K562 (cell line): ENCODE measurements around the gene HIVEP3.

ENCODE experiments used
- EHMT2 ChIP-seq: fragments of 450-650 bp; IDR thresholded peaks from 2 replicates; pipeline ENCODE4 v1.6.1; 2018; ENCODE audit warnings: antibody characterized with exemption
- ZNF121 ChIP-seq: sonication (generic); formaldehyde crosslinking; conservative IDR thresholded peaks from 2 replicates; pipeline ENCODE4 v1.8.0; 2022; ENCODE audit warnings: missing genetic modification reagents
- ZNF197 ChIP-seq: fragments of 200-800 bp; sonication (Bioruptor generic); IDR thresholded peaks from 2 replicates; pipeline ENCODE4 v1.6.1; 2016; ENCODE audit warnings: low read depth, missing genetic modification characterization, missing compliant biosample characterization
- ZSCAN29 ChIP-seq: fragments of 450-650 bp; IDR thresholded peaks from 2 replicates; pipeline ENCODE4 v1.6.1; 2017
- TF ChIP-seq, protein P1 (sequence below): sonication (generic); formaldehyde crosslinking; IDR thresholded peaks from 2 replicates; pipeline ENCODE4 v1.8.1; 2023; ENCODE audit warnings: mild to moderate bottlenecking, missing genetic modification reagents, moderate library complexity
- TF ChIP-seq, protein P2 (sequence below), 3 experiments: IDR thresholded peaks in 2 of 3; conservative IDR thresholded peaks in 1 of 3; 2 replicates each; pipeline ENCODE4 v1.5.1; 2011 to 2012; ENCODE audit warnings: low read length in 3 of 3, mild to moderate bottlenecking in 3 of 3, control low read depth in 2 of 3, improper control_type of control experiment in 1 of 3, inconsistent platforms in 1 of 3, low read depth in 1 of 3, mixed read lengths in 1 of 3, moderate library complexity in 1 of 3; ENCODE audit not compliant: insufficient read depth in 2 of 3
- TF ChIP-seq, protein P3 (sequence below), 2 experiments: IDR thresholded peaks; 2 replicates each; pipeline ENCODE4 v1.6.1; 2012; ENCODE audit warnings: improper control_type of control experiment in 2 of 2, low read depth in 2 of 2, low read length in 2 of 2, borderline replicate concordance in 1 of 2

DNA sequence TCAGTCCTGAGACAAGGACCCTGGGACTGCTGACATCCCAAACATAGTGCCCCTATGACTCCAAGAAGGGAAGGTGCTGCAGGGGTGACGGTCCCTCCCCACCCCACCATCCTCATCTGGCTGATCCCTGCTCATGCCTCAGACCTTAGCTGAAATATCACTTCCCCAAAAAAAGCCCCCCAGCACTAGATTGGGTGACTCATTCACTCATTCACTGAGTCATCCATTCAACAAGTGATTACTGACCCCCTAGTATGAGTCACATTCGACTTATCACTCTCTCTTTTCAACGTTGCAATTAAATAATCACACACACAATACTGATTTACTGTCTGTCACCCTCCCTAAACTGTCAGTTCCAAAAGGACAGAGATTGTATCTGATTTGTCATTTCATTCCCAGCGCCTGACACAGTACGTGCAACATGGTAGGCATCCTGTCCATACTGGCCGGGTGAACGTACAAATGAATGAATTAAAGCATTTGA is 48.6 kb downstream of the HIVEP3 start:
- TF ChIP-seq, protein P1, sequence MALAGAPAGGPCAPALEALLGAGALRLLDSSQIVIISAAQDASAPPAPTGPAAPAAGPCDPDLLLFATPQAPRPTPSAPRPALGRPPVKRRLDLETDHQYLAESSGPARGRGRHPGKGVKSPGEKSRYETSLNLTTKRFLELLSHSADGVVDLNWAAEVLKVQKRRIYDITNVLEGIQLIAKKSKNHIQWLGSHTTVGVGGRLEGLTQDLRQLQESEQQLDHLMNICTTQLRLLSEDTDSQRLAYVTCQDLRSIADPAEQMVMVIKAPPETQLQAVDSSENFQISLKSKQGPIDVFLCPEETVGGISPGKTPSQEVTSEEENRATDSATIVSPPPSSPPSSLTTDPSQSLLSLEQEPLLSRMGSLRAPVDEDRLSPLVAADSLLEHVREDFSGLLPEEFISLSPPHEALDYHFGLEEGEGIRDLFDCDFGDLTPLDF (CRISPR knock-in tag), result no peak
- TF ChIP-seq, protein P2, sequence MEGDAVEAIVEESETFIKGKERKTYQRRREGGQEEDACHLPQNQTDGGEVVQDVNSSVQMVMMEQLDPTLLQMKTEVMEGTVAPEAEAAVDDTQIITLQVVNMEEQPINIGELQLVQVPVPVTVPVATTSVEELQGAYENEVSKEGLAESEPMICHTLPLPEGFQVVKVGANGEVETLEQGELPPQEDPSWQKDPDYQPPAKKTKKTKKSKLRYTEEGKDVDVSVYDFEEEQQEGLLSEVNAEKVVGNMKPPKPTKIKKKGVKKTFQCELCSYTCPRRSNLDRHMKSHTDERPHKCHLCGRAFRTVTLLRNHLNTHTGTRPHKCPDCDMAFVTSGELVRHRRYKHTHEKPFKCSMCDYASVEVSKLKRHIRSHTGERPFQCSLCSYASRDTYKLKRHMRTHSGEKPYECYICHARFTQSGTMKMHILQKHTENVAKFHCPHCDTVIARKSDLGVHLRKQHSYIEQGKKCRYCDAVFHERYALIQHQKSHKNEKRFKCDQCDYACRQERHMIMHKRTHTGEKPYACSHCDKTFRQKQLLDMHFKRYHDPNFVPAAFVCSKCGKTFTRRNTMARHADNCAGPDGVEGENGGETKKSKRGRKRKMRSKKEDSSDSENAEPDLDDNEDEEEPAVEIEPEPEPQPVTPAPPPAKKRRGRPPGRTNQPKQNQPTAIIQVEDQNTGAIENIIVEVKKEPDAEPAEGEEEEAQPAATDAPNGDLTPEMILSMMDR (IDR thresholded peaks at IDR 0.05 in 2 of 3, conservative IDR thresholded peaks at IDR 0.05 in 1 of 3; ENCODE audit: insufficient read depth in 2 of 3, low read depth in 1 of 3, low read length in 3 of 3), result no peak
- TF ChIP-seq ZNF121 (no peak), ZSCAN29 (no peak), ZNF197 (CRISPR knock-in tag) (no peak), EHMT2 (no peak)
- TF ChIP-seq, protein P3, sequence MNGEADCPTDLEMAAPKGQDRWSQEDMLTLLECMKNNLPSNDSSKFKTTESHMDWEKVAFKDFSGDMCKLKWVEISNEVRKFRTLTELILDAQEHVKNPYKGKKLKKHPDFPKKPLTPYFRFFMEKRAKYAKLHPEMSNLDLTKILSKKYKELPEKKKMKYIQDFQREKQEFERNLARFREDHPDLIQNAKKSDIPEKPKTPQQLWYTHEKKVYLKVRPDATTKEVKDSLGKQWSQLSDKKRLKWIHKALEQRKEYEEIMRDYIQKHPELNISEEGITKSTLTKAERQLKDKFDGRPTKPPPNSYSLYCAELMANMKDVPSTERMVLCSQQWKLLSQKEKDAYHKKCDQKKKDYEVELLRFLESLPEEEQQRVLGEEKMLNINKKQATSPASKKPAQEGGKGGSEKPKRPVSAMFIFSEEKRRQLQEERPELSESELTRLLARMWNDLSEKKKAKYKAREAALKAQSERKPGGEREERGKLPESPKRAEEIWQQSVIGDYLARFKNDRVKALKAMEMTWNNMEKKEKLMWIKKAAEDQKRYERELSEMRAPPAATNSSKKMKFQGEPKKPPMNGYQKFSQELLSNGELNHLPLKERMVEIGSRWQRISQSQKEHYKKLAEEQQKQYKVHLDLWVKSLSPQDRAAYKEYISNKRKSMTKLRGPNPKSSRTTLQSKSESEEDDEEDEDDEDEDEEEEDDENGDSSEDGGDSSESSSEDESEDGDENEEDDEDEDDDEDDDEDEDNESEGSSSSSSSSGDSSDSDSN (IDR thresholded peaks at IDR 0.05; ENCODE audit: borderline replicate concordance in 1 of 2, low read depth in 2 of 2, low read length in 2 of 2), result no peak
